Transverse colon (tissue), 3 donors: ENCODE data around the gene RBM10.

Source experiments
- EP300 ChIP-seq: sonication (generic); formaldehyde crosslinking; IDR thresholded peaks from one replicate; pipeline ENCODE4 v1.6.1; 2017; ENCODE audit warnings: antibody characterized with exemption, low read depth
- POLR2A ChIP-seq: fragments of 450-650 bp; IDR thresholded peaks from one replicate; pipeline ENCODE4 v1.6.1; 2016; ENCODE audit warnings: antibody characterized with exemption, mild to moderate bottlenecking, moderate library complexity
- TF ChIP-seq, protein P1 (sequence below), 5 experiments: fragments of 200-600 bp in 3 of 5; fragments of 450-650 bp in 2 of 5; sonication (generic) in 3 of 5; IDR thresholded peaks; 1 replicate in 2 of 5; 2 replicates in 3 of 5; pipeline ENCODE4 v1.5.1; 2016 to 2017; ENCODE audit warnings: antibody characterized with exemption in 5 of 5, inconsistent platforms in 3 of 5, mild to moderate bottlenecking in 2 of 5, moderate library complexity in 1 of 5

DNA sequence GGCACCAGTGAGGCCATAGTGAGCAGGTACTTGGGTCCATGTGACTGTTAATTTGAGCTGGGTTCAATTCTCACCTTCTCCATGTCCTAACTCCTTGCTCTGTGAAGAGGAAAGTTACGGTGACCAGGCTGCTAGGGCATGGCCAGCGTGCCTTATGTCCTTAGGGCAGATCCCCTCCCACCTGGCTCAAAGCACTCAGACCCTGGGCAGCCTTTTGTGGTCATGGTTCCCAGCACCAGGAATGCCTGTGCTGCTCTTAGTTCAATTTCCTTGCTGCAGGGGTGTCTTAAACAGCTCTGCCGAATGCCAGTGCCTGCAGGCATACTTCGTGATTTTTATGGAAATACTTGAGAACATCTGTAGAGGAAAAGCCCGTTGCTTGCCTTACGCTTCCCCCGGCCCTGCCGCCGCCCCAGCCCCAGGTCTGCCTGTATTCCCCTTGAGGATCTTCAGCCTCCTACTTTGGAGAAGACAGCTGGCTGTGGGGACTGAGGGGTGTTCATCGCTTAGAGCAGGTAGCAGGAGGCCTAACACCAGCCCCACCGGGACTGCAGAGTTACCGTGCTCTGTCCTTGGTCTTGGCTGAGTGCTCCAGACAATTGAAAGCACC lies 70.4 kb downstream of the RBM10 start:
- TF ChIP-seq EP300, result no peak
- TF ChIP-seq, protein P1, sequence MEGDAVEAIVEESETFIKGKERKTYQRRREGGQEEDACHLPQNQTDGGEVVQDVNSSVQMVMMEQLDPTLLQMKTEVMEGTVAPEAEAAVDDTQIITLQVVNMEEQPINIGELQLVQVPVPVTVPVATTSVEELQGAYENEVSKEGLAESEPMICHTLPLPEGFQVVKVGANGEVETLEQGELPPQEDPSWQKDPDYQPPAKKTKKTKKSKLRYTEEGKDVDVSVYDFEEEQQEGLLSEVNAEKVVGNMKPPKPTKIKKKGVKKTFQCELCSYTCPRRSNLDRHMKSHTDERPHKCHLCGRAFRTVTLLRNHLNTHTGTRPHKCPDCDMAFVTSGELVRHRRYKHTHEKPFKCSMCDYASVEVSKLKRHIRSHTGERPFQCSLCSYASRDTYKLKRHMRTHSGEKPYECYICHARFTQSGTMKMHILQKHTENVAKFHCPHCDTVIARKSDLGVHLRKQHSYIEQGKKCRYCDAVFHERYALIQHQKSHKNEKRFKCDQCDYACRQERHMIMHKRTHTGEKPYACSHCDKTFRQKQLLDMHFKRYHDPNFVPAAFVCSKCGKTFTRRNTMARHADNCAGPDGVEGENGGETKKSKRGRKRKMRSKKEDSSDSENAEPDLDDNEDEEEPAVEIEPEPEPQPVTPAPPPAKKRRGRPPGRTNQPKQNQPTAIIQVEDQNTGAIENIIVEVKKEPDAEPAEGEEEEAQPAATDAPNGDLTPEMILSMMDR (IDR thresholded peaks at IDR 0.05), result no peak
- TF ChIP-seq POLR2A, result no peak
